ENCODE results near the gene RFX5. TPM values are rescaled to one million over a fixed set of nuclear protein-coding genes. Genes with fewer than 3 reads are reported as not detected.
A peak's percentile ranks its signal among the peaks of the same experiment; 100 is the strongest.

RFX5 gene
- polyA plus RNA-seq, 3 donors = 39.3 to 66.3 (median 43.5) TPM

DNA sequence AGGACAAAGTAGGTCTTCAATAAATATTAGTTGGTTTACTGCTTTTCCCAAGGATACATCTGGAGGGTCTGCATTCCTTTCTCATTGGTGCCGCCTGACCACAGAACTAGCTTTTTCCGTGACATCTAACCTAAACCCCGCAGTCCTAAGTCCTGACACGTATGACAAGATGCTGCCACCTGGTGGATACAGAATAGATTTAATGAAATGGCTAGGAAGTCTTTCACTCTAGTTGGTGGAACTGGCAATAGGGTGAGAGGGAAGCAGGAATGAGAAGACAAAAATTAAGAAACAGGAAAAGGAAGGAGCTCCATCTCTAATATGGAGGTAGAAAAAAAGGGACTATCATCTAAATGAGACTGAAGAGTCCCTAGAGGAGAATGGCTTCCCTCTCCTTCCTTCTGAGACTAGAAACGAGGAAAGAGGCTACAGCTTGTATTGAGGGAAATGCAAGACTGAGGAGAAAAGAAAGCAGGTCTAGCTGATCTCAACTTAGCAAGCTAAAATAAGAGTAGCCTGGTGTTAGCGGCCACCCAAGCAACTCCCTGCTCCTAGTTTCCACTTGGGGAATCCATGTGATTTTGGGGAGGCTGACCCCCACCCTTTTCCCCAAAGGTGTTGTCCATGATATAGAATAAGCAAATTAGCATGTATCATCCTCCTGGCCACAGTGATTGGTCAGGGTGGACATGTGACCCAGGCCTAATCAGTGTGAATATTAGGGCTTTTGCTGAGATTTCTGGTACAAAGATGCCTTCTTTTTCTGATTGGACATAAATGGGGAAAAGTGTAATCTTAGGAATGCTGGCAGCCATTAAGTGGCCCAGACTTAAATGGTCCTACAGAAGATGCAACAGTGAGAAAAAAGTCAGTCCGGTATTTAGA is 5.9 kb downstream of the RFX5 start:
- H4K20me1 ChIP-seq (ENCODE audit: insufficient read depth, low read length) = no peaks in the 10 kb centered on the region
- H3K9me3 Mint-ChIP-seq = no peaks in the 10 kb centered on the region
- H3K36me3 Mint-ChIP-seq = peaks cover 42% of the 10 kb centered on the region in 2 donors
- H3K4me3 ChIP-seq (replicated peaks in 1 of 3; ENCODE audit: low read depth in 2 of 3, low read length in 3 of 3) = no peak overlapping the region
- H3K27ac ChIP-seq (ENCODE audit: low read depth in 1 of 2, low read length in 2 of 2) = peak overlapping the region; percentile 26 to 57
- peaks cover 13% of the 10 kb centered on the region for H3K79me2 ChIP-seq (ENCODE audit: insufficient read depth, low read length)
- TF ChIP-seq, protein P1, sequence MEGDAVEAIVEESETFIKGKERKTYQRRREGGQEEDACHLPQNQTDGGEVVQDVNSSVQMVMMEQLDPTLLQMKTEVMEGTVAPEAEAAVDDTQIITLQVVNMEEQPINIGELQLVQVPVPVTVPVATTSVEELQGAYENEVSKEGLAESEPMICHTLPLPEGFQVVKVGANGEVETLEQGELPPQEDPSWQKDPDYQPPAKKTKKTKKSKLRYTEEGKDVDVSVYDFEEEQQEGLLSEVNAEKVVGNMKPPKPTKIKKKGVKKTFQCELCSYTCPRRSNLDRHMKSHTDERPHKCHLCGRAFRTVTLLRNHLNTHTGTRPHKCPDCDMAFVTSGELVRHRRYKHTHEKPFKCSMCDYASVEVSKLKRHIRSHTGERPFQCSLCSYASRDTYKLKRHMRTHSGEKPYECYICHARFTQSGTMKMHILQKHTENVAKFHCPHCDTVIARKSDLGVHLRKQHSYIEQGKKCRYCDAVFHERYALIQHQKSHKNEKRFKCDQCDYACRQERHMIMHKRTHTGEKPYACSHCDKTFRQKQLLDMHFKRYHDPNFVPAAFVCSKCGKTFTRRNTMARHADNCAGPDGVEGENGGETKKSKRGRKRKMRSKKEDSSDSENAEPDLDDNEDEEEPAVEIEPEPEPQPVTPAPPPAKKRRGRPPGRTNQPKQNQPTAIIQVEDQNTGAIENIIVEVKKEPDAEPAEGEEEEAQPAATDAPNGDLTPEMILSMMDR (IDR thresholded peaks at IDR 0.05) = peak; percentile 81
- H3K4me1 Mint-ChIP-seq = peaks cover 24% of the 10 kb centered on the region
- H3K27me3 ChIP-seq (ENCODE audit: control insufficient read depth in 2 of 2, insufficient read depth in 2 of 2, low read length in 2 of 2) = no peaks in the 10 kb centered on the region
- 100% methylated on average over 1 of the region's 7 CpGs for WGBS (ENCODE audit: insufficient coverage)
- peaks cover 30 to 41% of the 10 kb centered on the region in 2 donors for H3K36me3 ChIP-seq (replicated peaks in 1 of 2; ENCODE audit: control insufficient read depth in 1 of 2, insufficient read depth in 2 of 2, low read length in 2 of 2)
- H3K9me3 ChIP-seq (replicated peaks in 1 of 2; ENCODE audit: control insufficient read depth in 1 of 2, insufficient read depth in 1 of 2, low read length in 2 of 2) = no peaks in the 10 kb centered on the region
- no peaks in the 10 kb centered on the region for H3K27me3 Mint-ChIP-seq (ENCODE audit: low read depth in 3 of 3)
- peak overlapping the region; percentile 3 to 91 (median 63) for H3K27ac Mint-ChIP-seq
- peak; percentile 68 to 84 (median 83) for DNase-seq
- intact Hi-C loops (cut with micrococcal nuclease) = loop anchor here (1.0 to 5.0 kb wide), 3 partner anchors 40 to 56 kb away; partner anchors contain the start of gene PSMB4 (in 1 of the 2)
- H3K4me2 ChIP-seq (replicated peaks; ENCODE audit: extremely low read depth, low read length, poor library complexity, severe bottlenecking) = peak overlapping the region; percentile 40
- no peak overlapping the region for H3K9ac ChIP-seq (ENCODE audit: insufficient read depth, low read length, poor library complexity, severe bottlenecking)
- peak overlapping the region; percentile 38 for H2AFZ ChIP-seq (ENCODE audit: insufficient read depth, low read depth, low read length, poor library complexity, severe bottlenecking)
- H3K4me3 Mint-ChIP-seq = no peak overlapping the region
- peaks cover 14 to 20% of the 10 kb centered on the region in 2 donors for H3K4me1 ChIP-seq (ENCODE audit: control insufficient read depth in 1 of 2, insufficient read depth in 2 of 2, low read length in 2 of 2)

DNA sequence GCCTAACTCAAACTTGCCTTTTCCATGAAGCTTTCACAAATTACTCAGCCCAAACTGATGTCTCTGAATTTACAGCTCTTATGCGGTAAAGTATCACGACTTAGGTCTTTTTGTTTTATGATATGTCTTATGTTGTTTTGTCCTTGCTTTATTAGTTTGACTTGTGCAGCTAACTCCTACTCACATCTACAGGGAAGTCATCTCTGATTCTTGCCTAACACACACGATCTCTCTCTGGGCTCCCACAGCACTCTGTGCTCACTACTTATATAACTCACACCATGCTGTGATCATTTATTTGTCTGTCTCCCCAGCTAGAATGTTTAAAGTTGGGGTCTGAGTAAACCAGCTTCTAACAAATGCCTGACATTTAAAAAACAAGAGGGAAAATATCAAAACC is 10.5 kb downstream of the RFX5 start:
- H3K36me3 ChIP-seq (replicated peaks in 1 of 2; ENCODE audit: control insufficient read depth in 1 of 2, insufficient read depth in 2 of 2, low read length in 2 of 2) = no peaks in the 10 kb centered on the region
- intact Hi-C loops (cut with micrococcal nuclease) = no loop called here
- H3K4me2 ChIP-seq (replicated peaks; ENCODE audit: extremely low read depth, low read length, poor library complexity, severe bottlenecking) = no peak overlapping the region
- no peak for DNase-seq
- no peaks in the 10 kb centered on the region for H3K9me3 Mint-ChIP-seq
- H3K27me3 ChIP-seq (ENCODE audit: control insufficient read depth in 2 of 2, insufficient read depth in 2 of 2, low read length in 2 of 2) = no peaks in the 10 kb centered on the region
- H3K27me3 Mint-ChIP-seq (ENCODE audit: low read depth in 3 of 3) = no peaks in the 10 kb centered on the region
- no peaks in the 10 kb centered on the region for H4K20me1 ChIP-seq (ENCODE audit: insufficient read depth, low read length)
- peaks cover 8 to 10% of the 10 kb centered on the region in 2 donors for H3K4me1 ChIP-seq (ENCODE audit: control insufficient read depth in 1 of 2, insufficient read depth in 2 of 2, low read length in 2 of 2)
- H3K27ac Mint-ChIP-seq = peak overlapping the region in 1 of 7 donors; percentile 2
- peaks cover 10% of the 10 kb centered on the region for H3K4me1 Mint-ChIP-seq
- H3K36me3 Mint-ChIP-seq = peaks cover 4 to 6% of the 10 kb centered on the region in 2 donors
- no peaks in the 10 kb centered on the region for H3K79me2 ChIP-seq (ENCODE audit: insufficient read depth, low read length)
- H2AFZ ChIP-seq (ENCODE audit: insufficient read depth, low read depth, low read length, poor library complexity, severe bottlenecking) = no peak overlapping the region
- WGBS (ENCODE audit: insufficient coverage) = no CpG with 5 or more reads among the region's 3 CpGs
- TF ChIP-seq, protein P1 (IDR thresholded peaks at IDR 0.05) = no peak
- H3K27ac ChIP-seq (ENCODE audit: low read depth in 1 of 2, low read length in 2 of 2) = no peak overlapping the region
- H3K4me3 ChIP-seq (replicated peaks in 1 of 3; ENCODE audit: low read depth in 2 of 3, low read length in 3 of 3) = no peak overlapping the region
- H3K4me3 Mint-ChIP-seq = no peak overlapping the region
- no peaks in the 10 kb centered on the region for H3K9me3 ChIP-seq (replicated peaks in 1 of 2; ENCODE audit: control insufficient read depth in 1 of 2, insufficient read depth in 1 of 2, low read length in 2 of 2)
- no peak overlapping the region for H3K9ac ChIP-seq (ENCODE audit: insufficient read depth, low read length, poor library complexity, severe bottlenecking)

Measured in CD14-positive monocyte (primary cell).